Vagina (tissue), 2 donors: ENCODE results near the gene MED8. TPM values are rescaled to one million over a fixed set of nuclear protein-coding genes. Genes with fewer than 3 reads are reported as not detected.

Source experiments
- DNase-seq, 2 donors: peaks; one replicate each; pipeline ENCODE4 v3.0.0-alpha.2; 2017; ENCODE audit errors: extremely low spot score in 2 of 2
- H3K27ac ChIP-seq: fragments of 200-600 bp; sonication (generic); one replicate; pipeline ENCODE4 v1.5.1; 2019
- H3K27me3 ChIP-seq: fragments of 200-600 bp; sonication (generic); one replicate; pipeline ENCODE4 v1.5.1; 2019
- H3K36me3 ChIP-seq, 2 donors: fragments of 200-600 bp; sonication (generic); one replicate each; pipeline ENCODE4 v1.5.1; 2017 to 2019
- H3K4me1 ChIP-seq: fragments of 200-600 bp; sonication (generic); one replicate; pipeline ENCODE4 v1.5.1; 2019
- H3K4me3 ChIP-seq, 2 donors: fragments of 200-600 bp; sonication (generic); 1 replicate in 1 of 2; 2 replicates in 1 of 2; pipeline ENCODE4 v1.5.1; 2016 to 2019
- H3K9me3 ChIP-seq: fragments of 200-600 bp; sonication (generic); one replicate; pipeline ENCODE4 v1.5.1; 2019
- CTCF ChIP-seq, 3 experiments: fragments of 450-650 bp in 2 of 3; fragments of 200-600 bp in 1 of 3; sonication (generic) in 1 of 3; IDR thresholded peaks; one replicate each; pipeline ENCODE4 v1.5.1; 2017 to 2019; ENCODE audit warnings: antibody characterized with exemption in 3 of 3, mild to moderate bottlenecking in 2 of 3, moderate library complexity in 2 of 3
- POLR2A ChIP-seq, 2 donors: fragments of 450-650 bp; IDR thresholded peaks; one replicate each; pipeline ENCODE4 v1.6.1; 2017; ENCODE audit warnings: antibody characterized with exemption in 2 of 2, mild to moderate bottlenecking in 2 of 2, moderate library complexity in 2 of 2
- POLR2AphosphoS5 ChIP-seq, 2 donors: sonication (generic); formaldehyde crosslinking; IDR thresholded peaks; one replicate each; pipeline ENCODE4 v1.9.0; 2017; ENCODE audit warnings: antibody characterized with exemption in 2 of 2, mild to moderate bottlenecking in 2 of 2, low read depth in 1 of 2; ENCODE audit not compliant: insufficient read depth in 1 of 2
- intact Hi-C: fragments of 100-400 bp; cut with DNase I; formaldehyde crosslinking; loops from one replicate; pipeline ENCODE4 v1.15.1; 2023
- total RNA-seq: library from RNA; depleted of rRNA; stranded (reverse); fragments of >200 nt; gene quantifications from one replicate; pipeline ENCODE4 v1.2.3, GENCODE V29; 2016

The MED8 gene
- total RNA-seq, 1 donor from 2014 or later, result 33.6 TPM

GRCh38 chr1:43427524-43427923 lies 37.9 kb upstream of the MED8 start:
- DNase-seq, result no peak
- Histone ChIP-seq H3K4me3 (no peak overlapping the region), H3K9me3 (no peaks in the 10 kb centered on the region), H3K27me3 (no peaks in the 10 kb centered on the region), H3K27ac (no peak overlapping the region), H3K36me3 (peaks cover 0 to 90% of the 10 kb centered on the region in 2 donors), H3K4me1 (no peaks in the 10 kb centered on the region)
- intact Hi-C loops, result no loop called here
- TF ChIP-seq POLR2AphosphoS5 (IDR thresholded peaks at IDR 0.05; ENCODE audit: insufficient read depth in 1 of 2, low read depth in 1 of 2) (no peak), CTCF (IDR thresholded peaks at IDR 0.05) (no peak), POLR2A (IDR thresholded peaks at IDR 0.05) (no peak)

- Histone ChIP-seq H3K9me3 (no peaks in the 10 kb centered on the region), H3K27me3 (no peaks in the 10 kb centered on the region), H3K27ac (no peak overlapping the region), H3K4me1 (no peaks in the 10 kb centered on the region), H3K4me3 (no peak overlapping the region), H3K36me3 (peaks cover 0 to 90% of the 10 kb centered on the region in 2 donors)
- intact Hi-C loops, result no loop called here
- TF ChIP-seq CTCF (IDR thresholded peaks at IDR 0.05) (no peak), POLR2AphosphoS5 (IDR thresholded peaks at IDR 0.05; ENCODE audit: insufficient read depth in 1 of 2, low read depth in 1 of 2) (no peak), POLR2A (IDR thresholded peaks at IDR 0.05) (no peak)
- DNase-seq, result no peak
Observed at GRCh38 chr1:43426221-43426620, 36.6 kb upstream of the MED8 start.

- no peaks in the 10 kb centered on the region for H3K9me3 ChIP-seq
- DNase-seq, result no peak
- H3K4me3 ChIP-seq, result no peak overlapping the region
- intact Hi-C loops, result no loop called here
- no peaks in the 10 kb centered on the region for H3K4me1 ChIP-seq
- no peak overlapping the region for H3K27ac ChIP-seq
- no peaks in the 10 kb centered on the region for H3K27me3 ChIP-seq
- TF ChIP-seq POLR2AphosphoS5 (IDR thresholded peaks at IDR 0.05; ENCODE audit: insufficient read depth in 1 of 2, low read depth in 1 of 2), result no peak
- no peak for TF ChIP-seq POLR2A (IDR thresholded peaks at IDR 0.05)
- TF ChIP-seq CTCF (IDR thresholded peaks at IDR 0.05), result no peak
- H3K36me3 ChIP-seq, result peaks cover 0 to 90% of the 10 kb centered on the region in 2 donors
Observed at GRCh38 chr1:43425045-43425444, 35.4 kb upstream of the MED8 start.

- Histone ChIP-seq H3K9me3 (no peaks in the 10 kb centered on the region), H3K36me3 (peaks cover 0 to 91% of the 10 kb centered on the region in 2 donors), H3K27ac (no peak overlapping the region), H3K4me1 (no peaks in the 10 kb centered on the region), H3K27me3 (no peaks in the 10 kb centered on the region), H3K4me3 (no peak overlapping the region)
- DNase-seq, result no peak
- intact Hi-C loops, result no loop called here
- TF ChIP-seq POLR2A (IDR thresholded peaks at IDR 0.05) (no peak), CTCF (IDR thresholded peaks at IDR 0.05) (no peak), POLR2AphosphoS5 (IDR thresholded peaks at IDR 0.05; ENCODE audit: insufficient read depth in 1 of 2, low read depth in 1 of 2) (no peak)
Observed at GRCh38 chr1:43423672-43424550, 34.3 kb upstream of the MED8 start.
